Measurements from ENCODE around the gene CRYBB1.

The CRYBB1 gene

DNA sequence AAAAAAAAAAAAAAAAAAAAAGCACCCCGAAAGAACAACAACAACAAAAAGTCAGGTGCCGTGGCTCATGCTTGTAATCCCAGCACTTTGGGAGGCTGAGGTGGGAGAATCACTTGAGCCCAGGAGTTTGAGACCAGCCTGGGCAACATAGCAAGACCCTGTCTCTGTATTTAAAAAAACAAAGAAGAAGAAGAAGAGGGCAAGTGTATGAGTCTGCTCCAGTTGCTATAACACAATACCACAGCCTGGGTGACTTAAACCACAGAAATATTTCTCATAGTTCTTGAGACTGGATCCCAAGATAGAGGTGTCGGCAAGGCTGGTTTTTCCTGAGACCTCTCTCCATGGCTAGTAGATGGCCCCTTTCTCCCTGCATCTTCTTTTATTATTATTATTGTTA is 16.4 kb upstream of the CRYBB1 start:
- TF ChIP-seq FOXP2 (optimal IDR thresholded peaks at IDR 0.05; ENCODE audit: borderline replicate concordance, extremely low read depth, extremely low read length, insufficient read depth) (no peak), POLR2AphosphoS5 (IDR thresholded peaks at IDR 0.05; ENCODE audit: low read depth, low read length) (no peak), TAF1 (IDR thresholded peaks at IDR 0.05; ENCODE audit: borderline replicate concordance, insufficient read depth, low read length) (no peak), SIN3A (IDR thresholded peaks at IDR 0.05; ENCODE audit: borderline replicate concordance, insufficient read depth, low read length) (no peak)
- TF ChIP-seq, protein P1, sequence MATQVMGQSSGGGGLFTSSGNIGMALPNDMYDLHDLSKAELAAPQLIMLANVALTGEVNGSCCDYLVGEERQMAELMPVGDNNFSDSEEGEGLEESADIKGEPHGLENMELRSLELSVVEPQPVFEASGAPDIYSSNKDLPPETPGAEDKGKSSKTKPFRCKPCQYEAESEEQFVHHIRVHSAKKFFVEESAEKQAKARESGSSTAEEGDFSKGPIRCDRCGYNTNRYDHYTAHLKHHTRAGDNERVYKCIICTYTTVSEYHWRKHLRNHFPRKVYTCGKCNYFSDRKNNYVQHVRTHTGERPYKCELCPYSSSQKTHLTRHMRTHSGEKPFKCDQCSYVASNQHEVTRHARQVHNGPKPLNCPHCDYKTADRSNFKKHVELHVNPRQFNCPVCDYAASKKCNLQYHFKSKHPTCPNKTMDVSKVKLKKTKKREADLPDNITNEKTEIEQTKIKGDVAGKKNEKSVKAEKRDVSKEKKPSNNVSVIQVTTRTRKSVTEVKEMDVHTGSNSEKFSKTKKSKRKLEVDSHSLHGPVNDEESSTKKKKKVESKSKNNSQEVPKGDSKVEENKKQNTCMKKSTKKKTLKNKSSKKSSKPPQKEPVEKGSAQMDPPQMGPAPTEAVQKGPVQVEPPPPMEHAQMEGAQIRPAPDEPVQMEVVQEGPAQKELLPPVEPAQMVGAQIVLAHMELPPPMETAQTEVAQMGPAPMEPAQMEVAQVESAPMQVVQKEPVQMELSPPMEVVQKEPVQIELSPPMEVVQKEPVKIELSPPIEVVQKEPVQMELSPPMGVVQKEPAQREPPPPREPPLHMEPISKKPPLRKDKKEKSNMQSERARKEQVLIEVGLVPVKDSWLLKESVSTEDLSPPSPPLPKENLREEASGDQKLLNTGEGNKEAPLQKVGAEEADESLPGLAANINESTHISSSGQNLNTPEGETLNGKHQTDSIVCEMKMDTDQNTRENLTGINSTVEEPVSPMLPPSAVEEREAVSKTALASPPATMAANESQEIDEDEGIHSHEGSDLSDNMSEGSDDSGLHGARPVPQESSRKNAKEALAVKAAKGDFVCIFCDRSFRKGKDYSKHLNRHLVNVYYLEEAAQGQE (IDR thresholded peaks at IDR 0.05; ENCODE audit: insufficient read depth in 1 of 2, low read depth in 2 of 2, low read length in 2 of 2) = no peak

DNA sequence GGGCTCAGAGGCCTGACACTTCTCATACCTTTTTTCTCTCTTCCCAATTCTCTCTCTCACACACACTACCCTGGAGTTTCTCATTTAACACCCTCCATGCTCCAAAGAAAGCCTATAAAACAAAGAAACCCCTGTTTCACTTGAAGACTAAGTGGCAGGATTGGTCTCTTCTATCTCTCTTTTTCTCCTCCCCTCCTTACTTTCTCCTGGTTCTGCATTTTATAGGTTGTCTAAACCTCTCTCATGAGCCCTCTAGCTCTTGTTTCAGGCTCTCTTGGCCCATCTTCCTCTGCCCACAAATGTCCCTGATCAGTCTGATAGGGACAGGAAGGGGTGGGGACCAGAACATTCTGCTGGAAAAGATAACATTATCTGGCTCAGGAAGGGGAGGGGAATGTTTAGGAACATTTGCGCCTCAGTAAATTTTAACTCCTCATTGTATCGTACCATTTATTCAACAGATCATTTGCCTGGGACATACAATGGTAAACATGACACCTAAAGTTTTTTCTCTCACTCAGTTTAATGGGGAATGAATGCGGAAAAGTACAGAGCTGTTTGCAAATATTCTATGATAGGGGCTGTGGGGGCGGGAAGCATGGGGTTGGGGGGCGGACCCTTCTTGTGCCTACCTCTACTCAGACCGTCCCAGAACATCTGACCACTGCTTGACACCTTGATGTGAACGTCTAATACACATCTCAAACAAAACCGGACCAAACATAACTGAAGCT is 14.8 kb upstream of the CRYBB1 start:
- TF ChIP-seq FOXP2 (optimal IDR thresholded peaks at IDR 0.05; ENCODE audit: borderline replicate concordance, extremely low read depth, extremely low read length, insufficient read depth) = no peak
- no peak for TF ChIP-seq TAF1 (IDR thresholded peaks at IDR 0.05; ENCODE audit: borderline replicate concordance, insufficient read depth, low read length)
- TF ChIP-seq POLR2AphosphoS5 (IDR thresholded peaks at IDR 0.05; ENCODE audit: low read depth, low read length) = no peak
- TF ChIP-seq, protein P1 (IDR thresholded peaks at IDR 0.05; ENCODE audit: insufficient read depth in 1 of 2, low read depth in 2 of 2, low read length in 2 of 2) = no peak
- TF ChIP-seq SIN3A (IDR thresholded peaks at IDR 0.05; ENCODE audit: borderline replicate concordance, insufficient read depth, low read length) = no peak

DNA sequence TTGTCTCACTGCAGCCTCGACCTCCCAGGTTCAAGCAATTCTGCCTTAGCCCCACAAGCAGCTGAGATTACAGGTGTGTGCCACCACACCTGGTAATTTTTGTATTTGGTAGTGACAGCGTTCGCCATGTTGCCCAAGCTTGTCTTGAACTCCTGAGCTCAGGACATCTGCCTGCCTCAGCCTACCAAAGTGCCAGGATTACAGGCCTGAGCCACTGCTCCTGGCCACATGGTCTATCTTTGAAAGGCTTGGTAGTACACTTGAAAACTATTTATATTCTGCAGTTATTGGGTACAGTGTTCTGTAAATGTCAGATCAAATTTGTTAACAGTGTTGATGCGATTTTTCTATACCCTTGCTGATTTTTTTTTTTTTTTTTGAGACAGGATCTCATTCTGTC is 13.5 kb upstream of the CRYBB1 start:
- TF ChIP-seq TAF1 (IDR thresholded peaks at IDR 0.05; ENCODE audit: borderline replicate concordance, insufficient read depth, low read length) = no peak
- TF ChIP-seq POLR2AphosphoS5 (IDR thresholded peaks at IDR 0.05; ENCODE audit: low read depth, low read length) = no peak
- TF ChIP-seq SIN3A (IDR thresholded peaks at IDR 0.05; ENCODE audit: borderline replicate concordance, insufficient read depth, low read length) = no peak
- TF ChIP-seq, protein P1 (IDR thresholded peaks at IDR 0.05; ENCODE audit: insufficient read depth in 1 of 2, low read depth in 2 of 2, low read length in 2 of 2) = no peak
- no peak for TF ChIP-seq FOXP2 (optimal IDR thresholded peaks at IDR 0.05; ENCODE audit: borderline replicate concordance, extremely low read depth, extremely low read length, insufficient read depth)

DNA sequence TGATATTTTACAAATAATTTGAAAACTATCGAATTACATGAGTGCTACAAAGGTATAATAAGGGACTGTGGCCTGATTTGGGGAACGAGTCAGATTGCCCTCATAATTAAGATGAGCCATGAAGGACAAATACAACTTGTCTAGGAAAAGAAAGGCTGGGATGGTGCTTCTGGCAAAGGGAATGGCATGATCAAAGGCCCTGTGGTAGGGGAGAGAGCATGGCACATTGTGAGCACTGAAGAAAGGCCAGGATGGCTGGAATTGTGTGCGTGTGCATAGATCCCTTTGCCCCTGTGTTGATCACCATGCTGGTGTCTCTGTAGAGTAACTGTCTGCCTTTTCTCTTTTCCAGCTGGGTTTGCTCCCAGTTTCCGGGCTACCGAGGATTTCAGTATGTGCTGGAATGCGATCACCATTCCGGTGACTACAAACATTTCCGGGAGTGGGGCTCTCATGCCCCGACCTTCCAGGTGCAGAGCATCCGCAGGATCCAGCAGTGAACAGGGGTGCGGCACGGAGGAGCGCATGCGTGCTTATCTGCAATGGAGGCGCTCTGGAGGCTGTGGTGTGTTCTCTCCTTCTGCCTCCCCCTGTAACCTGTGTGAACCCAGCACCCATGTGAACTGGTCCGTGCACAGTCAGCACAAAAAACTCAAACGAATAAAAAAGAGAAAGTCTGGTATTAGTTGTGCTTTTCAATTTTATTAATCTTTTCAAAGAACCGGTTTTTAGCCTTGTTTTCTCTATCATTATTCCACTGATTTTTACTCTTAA is 12.3 kb upstream of the CRYBB1 start:
- no peak for TF ChIP-seq SIN3A (IDR thresholded peaks at IDR 0.05; ENCODE audit: borderline replicate concordance, insufficient read depth, low read length)
- TF ChIP-seq, protein P1 (IDR thresholded peaks at IDR 0.05; ENCODE audit: insufficient read depth in 1 of 2, low read depth in 2 of 2, low read length in 2 of 2) = no peak
- TF ChIP-seq POLR2AphosphoS5 (IDR thresholded peaks at IDR 0.05; ENCODE audit: low read depth, low read length) = no peak
- TF ChIP-seq TAF1 (IDR thresholded peaks at IDR 0.05; ENCODE audit: borderline replicate concordance, insufficient read depth, low read length) = no peak
- TF ChIP-seq FOXP2 (optimal IDR thresholded peaks at IDR 0.05; ENCODE audit: borderline replicate concordance, extremely low read depth, extremely low read length, insufficient read depth) = no peak

All from PFSK-1 (cell line).